IPS-18a (cell line): Measurements from ENCODE around the gene TNFSF10.

Experiments
- H3K27ac ChIP-seq: one replicate; pipeline ENCODE4 v1.5.1; 2013; ENCODE audit warnings: low read length
- H3K27me3 ChIP-seq: one replicate; pipeline ENCODE4 v1.6.1; 2013; ENCODE audit warnings: mild to moderate bottlenecking, low read length; ENCODE audit not compliant: control insufficient read depth, insufficient read depth
- H3K36me3 ChIP-seq: one replicate; pipeline ENCODE4 v1.6.1; 2013; ENCODE audit warnings: low read depth, low read length; ENCODE audit not compliant: control insufficient read depth
- H3K4me1 ChIP-seq: one replicate; pipeline ENCODE4 v1.6.1; 2013; ENCODE audit warnings: low read depth, low read length; ENCODE audit not compliant: control insufficient read depth
- H3K4me3 ChIP-seq: one replicate; pipeline ENCODE4 v1.5.1; 2013; ENCODE audit warnings: low read length
- H3K9ac ChIP-seq: one replicate; pipeline ENCODE4 v1.6.1; 2013; ENCODE audit warnings: mild to moderate bottlenecking, low read length, moderate library complexity
- H3K9me3 ChIP-seq: one replicate; pipeline ENCODE4 v1.6.1; 2013; ENCODE audit warnings: low read depth, low read length; ENCODE audit not compliant: control insufficient read depth

Gene TNFSF10

GRCh38 chr3:172542999-172543398 is 19.8 kb upstream of the TNFSF10 start:
- no peak overlapping the region for H3K27ac ChIP-seq
- no peak overlapping the region for H3K9ac ChIP-seq
- no peaks in the 10 kb centered on the region for H3K4me1 ChIP-seq

GRCh38 chr3:172541945-172542488 is 18.8 kb upstream of the TNFSF10 start:
- Histone ChIP-seq H3K4me1 (no peaks in the 10 kb centered on the region), H3K27ac (no peak overlapping the region), H3K36me3 (no peaks in the 10 kb centered on the region)

More at GRCh38 chr3:172542999-172543398, 19.8 kb upstream of the TNFSF10 start:
- H3K9me3 ChIP-seq = no peaks in the 10 kb centered on the region
- H3K27me3 ChIP-seq = no peaks in the 10 kb centered on the region
- H3K4me3 ChIP-seq = no peak overlapping the region
- H3K36me3 ChIP-seq = no peaks in the 10 kb centered on the region

DNA sequence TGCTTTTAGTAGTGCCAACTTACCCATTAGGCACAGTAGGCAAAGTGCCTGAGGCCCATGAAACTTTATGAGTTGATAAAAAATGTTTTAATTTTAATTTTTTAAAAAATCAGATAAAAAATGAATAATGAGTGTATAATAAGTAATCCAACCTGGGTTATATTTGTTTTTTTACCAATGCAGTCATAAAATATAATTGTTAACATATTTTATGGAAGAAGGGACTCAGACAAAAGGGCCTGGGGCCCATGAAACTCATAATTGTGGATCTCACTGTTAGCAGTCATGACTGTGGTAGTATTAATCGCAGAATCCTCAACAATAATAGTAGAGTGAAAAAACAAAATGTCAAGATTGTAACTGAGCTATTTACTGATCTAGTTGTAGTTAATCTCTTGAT is 16.8 kb upstream of the TNFSF10 start:
- Histone ChIP-seq H3K4me1 (no peaks in the 10 kb centered on the region), H3K27ac (no peak overlapping the region), H3K27me3 (no peaks in the 10 kb centered on the region), H3K36me3 (no peaks in the 10 kb centered on the region), H3K9me3 (no peaks in the 10 kb centered on the region), H3K9ac (no peak overlapping the region), H3K4me3 (no peak overlapping the region)

More at GRCh38 chr3:172541945-172542488, 18.8 kb upstream of the TNFSF10 start:
- no peak overlapping the region for H3K9ac ChIP-seq
- no peaks in the 10 kb centered on the region for H3K27me3 ChIP-seq
- no peak overlapping the region for H3K4me3 ChIP-seq
- H3K9me3 ChIP-seq = no peaks in the 10 kb centered on the region

DNA sequence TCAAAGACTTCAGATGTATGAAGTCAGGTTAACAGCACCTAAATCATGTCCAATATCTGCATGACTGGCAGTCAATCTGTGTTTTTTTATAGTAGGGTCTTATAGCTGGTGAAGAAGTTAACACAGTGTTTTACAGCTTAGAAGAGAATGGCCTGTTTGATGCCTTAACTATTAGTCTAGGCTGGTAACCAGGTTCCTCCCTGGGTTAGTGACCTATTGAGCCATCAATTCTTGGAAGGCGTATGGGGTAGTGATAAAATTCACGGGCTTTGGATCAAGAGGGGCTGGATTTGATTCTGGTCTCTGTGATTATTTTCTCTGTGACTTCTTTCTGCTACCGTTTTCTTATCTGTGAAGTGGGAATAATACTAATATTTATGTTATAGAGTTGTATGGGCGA is 16.0 kb upstream of the TNFSF10 start:
- H3K27ac ChIP-seq = no peak overlapping the region
- no peak overlapping the region for H3K9ac ChIP-seq
- no peaks in the 10 kb centered on the region for H3K36me3 ChIP-seq
- no peak overlapping the region for H3K4me3 ChIP-seq
- no peaks in the 10 kb centered on the region for H3K4me1 ChIP-seq
- H3K9me3 ChIP-seq = no peaks in the 10 kb centered on the region
- H3K27me3 ChIP-seq = no peaks in the 10 kb centered on the region

DNA sequence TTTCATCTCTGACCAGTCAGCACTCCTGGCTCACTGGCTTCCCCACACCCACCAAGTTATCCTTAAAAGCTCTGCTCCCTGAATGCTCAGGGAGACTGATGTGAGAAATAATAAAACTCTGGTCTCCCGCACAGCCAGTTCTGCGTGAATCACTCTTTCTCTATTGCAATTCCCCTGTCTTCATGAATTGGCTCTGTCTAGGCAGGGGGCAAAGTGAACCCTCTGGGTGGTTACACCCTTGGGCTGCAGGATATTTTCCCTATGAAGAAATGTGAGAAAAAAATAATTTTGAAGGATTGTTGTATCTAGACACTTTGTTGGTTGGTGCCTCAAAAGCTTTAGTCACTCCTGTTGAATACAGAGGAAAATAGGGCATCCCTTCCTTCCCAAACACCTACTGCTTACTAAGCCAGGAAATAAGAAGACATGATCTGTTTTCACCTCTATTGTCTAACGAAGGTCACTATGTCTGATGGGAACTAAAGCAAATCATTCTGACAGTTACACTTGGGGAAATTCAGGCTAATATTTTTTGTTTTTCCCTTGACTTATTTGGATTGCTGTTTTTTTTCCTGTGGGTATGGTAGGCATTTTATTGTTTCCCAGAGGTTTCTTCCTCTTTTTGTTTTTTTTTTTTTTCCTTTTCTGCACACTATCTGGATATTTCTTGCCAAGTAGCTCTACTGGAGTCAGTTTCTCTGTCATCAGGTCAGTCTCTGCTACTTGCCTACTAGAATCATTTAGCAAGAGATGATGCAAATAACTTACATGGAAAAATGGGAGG is 15.3 kb upstream of the TNFSF10 start:
- H3K4me1 ChIP-seq = no peaks in the 10 kb centered on the region
- no peak overlapping the region for H3K4me3 ChIP-seq
- no peak overlapping the region for H3K27ac ChIP-seq
- no peaks in the 10 kb centered on the region for H3K36me3 ChIP-seq
- no peaks in the 10 kb centered on the region for H3K27me3 ChIP-seq
- H3K9me3 ChIP-seq = no peaks in the 10 kb centered on the region
- no peak overlapping the region for H3K9ac ChIP-seq

- no peaks in the 10 kb centered on the region for H3K9me3 ChIP-seq
- no peaks in the 10 kb centered on the region for H3K36me3 ChIP-seq
- H3K9ac ChIP-seq = no peak overlapping the region
- H3K27ac ChIP-seq = no peak overlapping the region
- H3K4me1 ChIP-seq = no peaks in the 10 kb centered on the region
- H3K4me3 ChIP-seq = no peak overlapping the region
- no peaks in the 10 kb centered on the region for H3K27me3 ChIP-seq
Observed at GRCh38 chr3:172537507-172538158, 14.4 kb upstream of the TNFSF10 start.

- Histone ChIP-seq H3K27ac (no peak overlapping the region), H3K4me3 (no peak overlapping the region), H3K9me3 (no peaks in the 10 kb centered on the region), H3K36me3 (no peaks in the 10 kb centered on the region), H3K27me3 (no peaks in the 10 kb centered on the region), H3K9ac (no peak overlapping the region), H3K4me1 (no peaks in the 10 kb centered on the region)
Observed at GRCh38 chr3:172536993-172537419, 13.8 kb upstream of the TNFSF10 start.

GRCh38 chr3:172536505-172536904 is 13.3 kb upstream of the TNFSF10 start:
- Histone ChIP-seq H3K4me3 (no peak overlapping the region), H3K27ac (no peak overlapping the region), H3K4me1 (no peaks in the 10 kb centered on the region), H3K36me3 (no peaks in the 10 kb centered on the region), H3K9ac (no peak overlapping the region), H3K27me3 (no peaks in the 10 kb centered on the region), H3K9me3 (no peaks in the 10 kb centered on the region)

DNA sequence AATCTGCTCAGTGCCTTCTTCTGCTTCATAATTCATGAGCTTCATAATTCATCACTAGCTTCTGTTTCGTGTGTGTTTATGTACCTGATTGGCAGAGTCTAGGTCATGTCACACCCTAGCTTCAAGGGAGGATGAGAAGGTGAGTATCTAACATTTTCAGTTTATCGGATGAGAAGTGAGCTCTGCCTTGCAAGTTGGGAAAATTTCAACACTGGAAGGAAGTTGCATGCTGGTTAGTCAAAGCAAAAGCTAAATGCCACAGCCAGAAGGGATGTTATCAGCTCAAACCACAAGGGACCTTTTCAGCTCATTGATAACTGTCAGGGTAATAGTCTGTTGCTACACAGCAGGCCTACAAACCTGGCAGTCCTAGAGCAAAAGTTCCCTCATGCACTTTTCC is 7.3 kb upstream of the TNFSF10 start:
- H3K36me3 ChIP-seq = no peaks in the 10 kb centered on the region
- H3K9me3 ChIP-seq = no peaks in the 10 kb centered on the region
- H3K4me1 ChIP-seq = no peaks in the 10 kb centered on the region
- H3K27me3 ChIP-seq = no peaks in the 10 kb centered on the region
- no peak overlapping the region for H3K9ac ChIP-seq
- H3K4me3 ChIP-seq = no peak overlapping the region
- H3K27ac ChIP-seq = no peak overlapping the region

DNA sequence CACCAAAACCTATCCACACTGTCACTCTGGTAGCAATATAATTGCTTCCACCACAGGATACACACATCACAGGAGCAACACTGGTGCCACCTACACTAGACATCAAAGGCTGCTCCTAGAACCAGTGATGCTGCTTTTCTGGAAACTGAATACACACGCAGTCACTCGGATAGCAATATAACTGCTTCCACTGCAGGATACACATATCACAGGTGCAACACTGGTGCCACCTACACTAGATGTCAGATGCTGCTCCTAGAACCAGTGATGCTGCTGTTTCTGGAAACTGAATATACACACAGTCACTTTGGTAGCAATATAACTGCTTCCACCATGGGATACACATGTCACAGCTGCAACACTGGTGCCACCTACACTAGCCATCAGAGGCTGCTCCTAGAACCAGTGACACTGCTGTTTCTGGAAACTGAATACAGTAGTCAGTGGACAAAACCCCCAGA is 6.9 kb upstream of the TNFSF10 start:
- Histone ChIP-seq H3K4me1 (no peaks in the 10 kb centered on the region), H3K27me3 (no peaks in the 10 kb centered on the region), H3K27ac (no peak overlapping the region), H3K9ac (no peak overlapping the region), H3K36me3 (no peaks in the 10 kb centered on the region), H3K9me3 (no peaks in the 10 kb centered on the region), H3K4me3 (no peak overlapping the region)

- Histone ChIP-seq H3K27ac (no peak overlapping the region), H3K9ac (no peak overlapping the region), H3K27me3 (no peaks in the 10 kb centered on the region), H3K9me3 (no peaks in the 10 kb centered on the region), H3K4me1 (no peaks in the 10 kb centered on the region), H3K36me3 (no peaks in the 10 kb centered on the region), H3K4me3 (no peak overlapping the region)
Observed at GRCh38 chr3:172528677-172529076, 5.4 kb upstream of the TNFSF10 start.
